Activated CD4-positive, alpha-beta T cell treated with anti-CD3 and anti-CD28 coated beads for 48 hours (primary cell): Measurements from ENCODE around the gene DCUN1D5.

ENCODE experiments used
- DNase-seq: peaks from one replicate; pipeline ENCODE4 v3.0.0-alpha.2; 2020

Gene DCUN1D5

DNA sequence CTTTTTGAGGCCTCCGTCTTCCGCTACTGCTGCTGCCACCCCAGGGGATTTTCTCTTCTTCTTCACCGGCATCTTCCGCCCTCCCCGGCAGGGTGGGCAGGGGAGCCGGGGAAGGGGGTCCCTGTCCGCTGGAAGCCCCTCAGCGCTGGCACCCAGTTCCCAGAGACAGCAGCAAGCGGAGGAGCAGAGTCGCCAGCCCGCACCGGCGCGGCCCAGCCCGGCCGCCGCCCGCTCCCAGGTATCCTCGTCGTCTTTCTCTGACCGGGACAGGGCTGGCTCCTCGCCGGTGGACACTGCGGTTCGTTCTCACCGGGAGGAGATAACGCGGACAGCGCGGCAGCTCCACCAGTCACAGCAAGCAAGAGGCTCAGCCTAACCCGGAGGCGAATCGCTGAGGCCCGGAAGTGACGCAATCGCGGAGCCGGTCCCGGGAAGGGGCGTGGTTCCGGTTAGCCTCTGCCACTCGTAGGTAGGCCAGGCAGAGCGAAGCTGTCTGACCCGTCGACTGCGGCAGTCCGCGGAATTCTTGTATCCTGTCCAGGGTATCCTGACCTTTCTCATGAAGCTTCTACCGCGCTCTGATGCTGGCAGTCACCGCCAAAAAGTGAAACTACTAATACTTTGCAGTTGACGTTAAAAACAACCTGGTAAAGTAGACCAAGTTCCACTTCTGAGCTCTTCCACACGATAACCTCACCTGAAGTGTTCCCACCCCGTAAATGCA, at the start of gene DCUN1D5:
TSS of gene DCUN1D5 (minus strand) at position 360 of the 724 bp plus-strand sequence. CDS start at position 72, 288 bp downstream.
- DNase-seq = peak; percentile 96

DNA sequence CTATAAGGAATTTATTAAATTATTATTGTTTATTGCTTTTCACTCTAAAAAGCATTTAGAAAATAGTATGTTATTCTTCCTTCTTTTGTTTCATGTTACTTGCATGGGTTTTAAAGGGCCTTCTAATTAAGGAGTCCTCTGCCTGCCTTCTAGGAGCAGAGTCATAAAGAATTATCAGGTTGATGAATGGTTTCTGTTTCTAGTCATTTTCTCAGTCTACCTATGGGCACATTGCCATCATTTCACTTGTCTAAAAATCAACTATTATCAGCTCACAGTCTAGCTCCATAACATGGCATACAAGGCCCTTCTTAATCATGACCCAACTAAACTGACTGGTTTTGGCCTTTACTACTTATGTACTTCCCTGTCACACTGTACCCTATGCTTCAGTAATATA, 33.5 kb upstream of the DCUN1D5 start:
- DNase-seq = no peak

DNA sequence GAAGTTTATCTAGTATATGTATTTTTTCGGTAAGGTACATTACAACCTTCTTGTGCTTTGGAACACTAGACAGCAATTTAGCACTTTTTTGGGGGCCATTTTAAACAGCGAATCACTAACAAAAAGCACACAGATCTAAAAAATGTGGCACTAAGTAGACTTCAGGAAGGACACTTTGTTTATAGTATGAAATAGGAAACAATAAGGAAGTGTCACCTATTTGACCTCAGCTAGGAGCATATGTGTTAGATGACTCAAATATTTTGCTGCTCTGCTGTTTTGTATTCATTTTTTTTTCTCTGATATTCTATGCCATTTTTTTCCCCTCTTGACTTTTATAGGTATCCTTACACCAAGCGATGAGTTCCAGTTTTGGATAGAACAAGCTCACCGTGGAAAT, 22.9 kb upstream of the DCUN1D5 start:
- no peak for DNase-seq

DNA sequence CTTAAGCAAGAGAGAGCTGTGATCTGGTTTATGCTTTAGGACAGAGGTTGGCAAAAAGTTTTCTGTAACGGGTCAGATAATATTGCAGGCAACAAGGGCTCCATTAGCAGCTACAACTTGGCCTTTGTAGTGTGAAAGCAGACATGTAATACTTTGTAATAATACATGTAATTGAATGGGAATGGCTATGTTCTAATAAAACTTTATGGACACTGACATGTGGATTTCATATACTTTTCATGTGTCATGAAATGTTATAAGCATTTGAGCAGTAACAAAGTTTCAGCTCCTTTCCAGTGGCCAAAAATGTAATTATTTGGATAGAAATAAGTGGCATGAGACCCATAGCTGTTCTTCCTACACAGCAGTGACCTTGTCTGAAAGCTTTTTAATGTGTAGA, 20.4 kb upstream of the DCUN1D5 start:
- DNase-seq = no peak

DNA sequence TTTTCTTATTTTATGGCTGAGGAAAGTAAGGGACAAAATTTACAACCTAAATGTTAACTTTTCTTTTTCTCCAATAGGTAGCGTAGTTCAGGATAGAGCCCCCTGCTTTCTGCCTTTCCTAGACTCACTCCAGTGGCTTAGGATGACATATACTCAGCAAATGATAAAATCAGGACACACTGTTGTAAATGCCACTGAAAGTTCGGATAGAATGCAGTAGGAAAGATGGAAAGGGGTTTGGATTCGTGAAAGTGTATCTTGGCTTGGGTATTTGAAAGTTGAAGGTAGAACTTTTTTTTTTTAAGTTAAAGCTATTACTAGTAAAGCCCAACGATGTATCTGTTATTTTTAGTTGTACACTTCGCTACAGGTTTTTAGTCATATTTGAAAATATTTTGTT, 19.4 kb upstream of the DCUN1D5 start:
- DNase-seq = no peak

DNA sequence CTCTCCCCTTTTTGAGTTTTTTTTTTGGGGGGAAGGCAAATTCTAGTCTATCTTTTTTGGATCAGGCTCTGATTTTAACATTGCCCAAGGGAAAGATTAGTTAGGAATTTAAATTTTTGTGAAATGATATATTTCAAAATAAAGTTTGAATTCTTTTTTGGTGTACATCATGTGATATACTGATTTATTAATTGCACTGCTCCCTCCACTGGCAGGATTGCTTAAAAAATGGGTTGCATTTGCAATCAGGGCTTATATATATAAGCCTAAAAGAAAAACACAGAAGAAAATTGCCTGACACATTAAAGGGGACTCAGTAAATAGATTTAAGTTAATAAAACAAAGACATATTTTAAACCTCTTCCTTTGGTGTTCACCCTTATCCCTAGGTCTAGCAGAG, 18.4 kb upstream of the DCUN1D5 start:
- DNase-seq = no peak

DNA sequence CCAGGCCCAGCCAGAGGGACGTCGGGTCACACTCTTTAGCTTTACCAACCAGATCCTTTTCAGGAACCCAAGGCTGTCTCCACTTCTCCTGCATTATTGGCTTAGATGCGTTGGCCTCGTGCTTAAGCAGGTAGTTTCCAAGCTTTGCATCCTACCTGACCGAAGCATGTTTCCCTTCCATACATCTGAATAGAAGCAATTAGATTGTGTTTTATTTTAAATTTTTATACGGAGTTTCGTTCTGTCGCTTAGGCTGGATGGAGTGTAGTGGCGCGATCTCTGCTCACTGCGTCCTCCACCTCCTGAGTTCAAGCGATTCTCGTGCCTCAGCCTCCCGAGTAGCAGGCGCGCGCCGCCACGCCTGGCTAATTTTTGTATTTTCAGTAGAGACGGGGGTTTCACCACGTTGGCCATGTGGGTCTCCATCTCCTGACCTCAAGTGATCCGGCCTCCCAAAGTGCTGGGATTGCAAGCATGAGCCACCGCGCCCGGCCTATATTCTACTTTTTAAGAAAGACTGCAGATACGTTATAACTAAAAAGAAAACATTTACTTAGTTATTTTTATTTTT, 17.9 kb upstream of the DCUN1D5 start:
- peak; percentile 6 for DNase-seq

DNA sequence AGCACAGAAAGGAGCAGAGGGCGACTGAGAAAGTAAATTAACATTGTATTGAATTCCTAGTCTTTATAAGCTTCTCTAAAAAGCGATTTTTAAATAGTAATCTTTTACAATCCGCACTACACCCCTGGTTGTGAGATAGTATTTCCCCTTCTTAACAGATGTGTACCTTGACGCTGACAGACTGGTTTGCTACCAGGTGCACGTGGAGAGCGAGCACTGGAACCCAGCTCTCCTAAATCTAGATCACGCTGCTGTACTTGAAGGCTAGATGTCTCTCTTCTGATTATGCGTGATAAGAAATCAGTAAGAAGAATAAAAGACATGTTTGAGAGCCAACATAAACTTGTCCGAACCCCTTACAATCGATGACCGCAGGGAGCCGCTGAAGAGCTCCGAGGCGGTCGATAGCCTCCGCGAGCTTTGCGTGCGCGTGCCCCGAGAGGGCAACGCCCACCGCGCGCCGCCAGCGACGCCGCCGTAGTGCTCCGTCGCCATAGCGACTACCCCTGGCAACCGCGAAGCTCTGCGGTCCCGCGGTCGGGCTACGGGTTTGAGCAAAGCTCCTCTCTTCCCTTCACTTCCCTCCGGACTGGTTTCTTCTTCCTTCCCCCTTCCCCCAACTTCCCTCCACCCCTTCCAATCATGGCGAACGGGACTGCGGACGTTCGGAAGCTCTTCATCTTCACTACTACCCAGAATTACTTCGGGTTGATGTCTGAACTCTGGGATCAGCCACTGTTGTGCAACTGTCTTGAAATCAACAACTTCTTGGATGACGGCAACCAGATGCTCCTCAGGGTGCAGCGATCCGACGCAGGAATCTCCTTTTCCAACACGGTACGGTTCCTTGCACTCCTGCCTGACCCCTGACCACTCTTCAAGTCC, 17.2 kb upstream of the DCUN1D5 start, which contains the start of gene DYNC2H1:
TSS of gene DYNC2H1 (plus strand) at position 494 of the 885 bp plus-strand sequence. CDS start at position 643, 149 bp downstream.
- DNase-seq = peak; percentile 91

DNA sequence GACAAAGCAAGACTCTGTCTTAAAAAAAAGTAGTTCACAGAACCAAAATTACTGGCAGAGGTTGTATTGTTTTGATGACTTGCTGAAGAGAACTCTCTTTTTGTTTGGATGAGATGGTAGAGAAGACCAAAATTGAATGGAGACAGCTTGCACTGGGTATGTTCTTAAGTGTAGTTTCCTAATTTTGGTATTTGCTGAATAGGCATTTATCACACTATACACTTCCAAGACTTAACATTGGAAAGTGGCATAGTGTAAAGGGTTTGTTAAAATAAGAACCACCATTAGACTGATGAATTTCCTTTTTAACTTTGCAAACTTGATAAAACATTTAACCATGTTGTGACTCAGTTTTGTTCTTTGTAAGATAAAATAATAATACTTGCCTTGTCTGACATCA, 5.3 kb upstream of the DCUN1D5 start:
- no peak for DNase-seq

DNA sequence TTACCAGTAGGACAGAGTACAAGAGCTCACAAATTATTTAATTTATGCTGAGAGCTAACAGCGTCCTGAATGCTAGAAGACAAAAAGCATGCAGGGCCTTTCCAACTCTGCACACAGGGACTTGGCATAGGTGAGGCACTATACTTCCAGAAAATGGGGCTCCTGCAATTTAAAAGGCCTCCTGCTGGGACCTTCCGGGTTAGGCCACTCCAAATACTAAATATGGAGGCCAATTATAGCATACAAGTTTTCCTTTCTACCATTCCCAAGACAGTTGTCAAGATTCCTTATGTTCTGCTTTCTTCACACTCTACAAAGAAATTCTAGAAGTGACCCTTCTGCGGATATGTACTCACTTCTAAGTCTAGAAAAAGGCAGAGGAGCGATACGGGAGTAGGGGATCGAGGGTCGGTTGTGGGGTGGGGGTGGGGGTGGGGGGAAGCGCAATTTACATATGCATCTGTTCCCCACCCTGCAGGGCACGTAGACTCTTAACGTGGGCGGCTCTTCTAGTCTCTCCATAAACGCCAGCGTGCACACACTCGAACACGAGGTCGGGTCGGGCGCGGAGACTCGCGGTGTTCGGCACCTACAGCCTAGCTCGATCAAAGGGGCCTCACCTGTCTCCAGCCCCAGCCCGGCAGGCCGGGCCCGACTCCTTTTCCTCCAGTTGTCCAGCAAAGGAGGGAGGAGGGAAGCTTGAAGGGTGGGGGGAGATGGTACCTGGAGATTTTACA, 728 bp downstream of the DCUN1D5 start:
- DNase-seq = peak; percentile 68

DNA sequence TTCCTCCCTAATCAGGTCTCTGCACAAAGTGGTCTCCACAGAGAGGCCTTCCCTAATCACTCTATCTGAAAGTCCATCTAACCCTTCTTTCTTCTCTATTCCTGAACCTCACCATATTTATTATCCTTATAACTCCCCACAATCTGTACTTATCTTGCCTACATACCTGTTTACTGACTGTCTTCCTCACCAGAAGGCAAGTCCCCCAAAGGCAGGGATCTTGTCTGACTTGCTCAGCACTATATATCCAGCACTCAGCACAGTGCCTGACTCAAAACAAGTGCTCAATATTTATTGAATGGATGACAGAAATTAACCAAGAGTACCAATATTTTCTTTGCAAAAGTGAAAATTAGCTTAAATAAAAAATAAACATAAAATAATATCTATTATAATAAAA, 5.5 kb downstream of the DCUN1D5 start:
- DNase-seq = no peak

DNA sequence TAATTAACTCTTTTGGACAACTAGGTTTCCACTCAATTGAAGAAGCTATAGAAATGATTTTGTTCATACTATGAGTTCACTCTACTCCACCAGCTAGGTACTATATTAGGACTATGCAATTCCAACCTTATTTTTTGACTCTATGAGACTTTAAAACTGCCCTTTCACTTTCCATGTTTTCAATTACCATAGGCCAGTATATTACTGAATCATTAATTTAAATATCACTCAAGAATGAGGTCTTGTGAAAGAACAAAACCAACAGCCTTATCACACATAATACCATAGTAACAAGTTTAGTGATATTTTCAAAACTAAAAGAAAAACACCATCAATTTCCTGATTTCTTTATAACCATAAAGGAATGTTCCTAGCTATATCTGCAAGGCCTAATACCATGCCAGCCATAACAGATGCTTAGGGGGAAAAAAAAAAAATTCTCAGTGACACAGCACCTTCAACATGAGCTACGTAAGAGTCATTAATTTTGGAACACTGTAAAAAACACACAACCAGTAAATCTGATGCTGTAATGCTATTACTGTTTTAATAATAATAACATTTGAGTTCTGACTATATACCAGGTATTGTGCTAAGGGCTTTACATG, 6.1 kb downstream of the DCUN1D5 start:
- no peak for DNase-seq

DNA sequence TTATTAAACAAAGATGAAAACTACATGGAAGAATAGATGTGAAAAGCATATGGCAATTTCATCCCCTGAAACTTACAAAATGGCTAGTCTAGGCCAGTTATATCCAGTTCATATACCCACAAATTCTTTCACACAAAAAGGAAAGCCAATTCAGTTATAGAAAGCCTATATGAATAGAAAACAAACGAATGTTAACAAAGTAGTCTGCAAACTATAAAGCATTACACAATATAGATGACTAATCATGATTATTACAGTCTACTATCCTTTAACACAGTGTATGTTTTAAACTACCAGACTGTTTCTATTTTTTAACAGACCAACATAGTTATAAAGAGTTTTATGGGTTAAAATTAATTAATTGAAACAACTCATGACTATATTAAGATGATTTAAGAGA, 12.1 kb downstream of the DCUN1D5 start:
- DNase-seq = no peak

DNA sequence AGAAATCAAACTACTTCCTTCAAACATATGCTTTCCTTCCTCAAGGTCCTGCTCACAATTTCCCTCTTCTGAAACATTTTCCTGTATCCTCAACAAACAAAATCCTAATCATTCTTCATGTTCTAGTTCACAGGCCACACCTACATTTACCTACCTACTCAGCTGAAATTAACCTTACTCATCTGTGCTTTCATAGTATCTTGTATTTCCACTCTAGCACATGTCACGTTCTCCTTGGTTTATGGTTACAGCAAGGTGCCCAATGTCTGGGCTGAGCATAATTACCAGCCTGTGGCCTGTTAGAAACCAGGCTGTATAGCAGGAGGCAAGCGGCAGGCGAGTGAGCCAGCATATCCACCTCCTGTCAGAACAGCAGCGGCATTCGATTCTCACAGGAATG, 13.2 kb downstream of the DCUN1D5 start:
- no peak for DNase-seq

DNA sequence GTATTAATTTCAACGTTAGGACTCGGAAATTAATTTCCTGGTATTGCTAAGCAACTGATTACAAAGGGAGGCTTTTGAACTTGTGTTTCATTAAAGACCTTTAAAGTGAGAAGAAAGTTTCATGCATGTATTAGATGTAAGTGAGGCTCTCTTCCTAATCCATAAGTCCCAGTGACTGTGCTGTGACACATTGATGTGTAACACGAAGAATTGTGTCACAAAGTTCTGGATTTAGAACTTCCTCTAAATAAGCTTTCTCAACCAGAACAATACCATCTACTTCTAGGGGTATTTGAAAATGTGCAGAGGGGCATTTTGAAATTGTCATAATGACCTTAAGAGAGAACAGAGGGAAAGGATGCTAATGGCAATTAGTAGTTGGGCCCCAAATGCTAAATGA, 14.4 kb downstream of the DCUN1D5 start:
- no peak for DNase-seq

DNA sequence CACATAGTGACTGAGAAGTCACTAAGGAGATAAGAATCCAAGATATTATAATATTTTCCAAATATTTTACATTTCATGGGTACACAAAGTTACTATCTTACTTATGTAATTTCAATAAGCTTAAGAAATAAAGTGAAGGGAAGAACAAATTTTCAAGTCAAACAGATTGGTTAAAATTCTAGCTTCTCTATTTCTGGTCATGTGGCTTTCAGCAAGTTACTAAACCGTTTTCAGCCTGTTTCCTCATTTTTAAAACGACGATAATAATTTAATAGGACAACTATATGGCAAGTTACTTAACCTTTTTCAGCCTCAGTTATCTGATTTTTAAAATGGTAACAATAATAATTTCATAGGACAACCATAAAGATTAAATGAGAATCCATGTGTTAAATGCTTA, 15.6 kb downstream of the DCUN1D5 start:
- no peak for DNase-seq

DNA sequence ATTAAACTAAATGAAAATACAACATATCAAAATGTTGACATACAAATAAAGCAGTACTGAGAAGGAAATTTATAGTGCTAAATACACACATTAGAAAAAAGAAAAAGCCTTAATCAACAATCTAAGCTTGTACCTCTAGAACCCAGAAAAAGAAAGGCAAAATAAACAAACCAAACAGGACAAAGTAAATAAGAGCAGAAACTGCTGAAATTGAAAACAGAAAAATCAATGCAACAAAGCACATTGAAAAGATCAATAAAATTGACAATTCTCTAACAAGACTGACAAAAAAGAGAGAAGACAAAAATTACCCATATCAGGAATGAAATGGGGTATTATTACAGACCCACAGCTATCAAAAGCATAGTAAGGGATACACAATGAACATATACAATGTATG, 21.0 kb downstream of the DCUN1D5 start:
- no peak for DNase-seq

DNA sequence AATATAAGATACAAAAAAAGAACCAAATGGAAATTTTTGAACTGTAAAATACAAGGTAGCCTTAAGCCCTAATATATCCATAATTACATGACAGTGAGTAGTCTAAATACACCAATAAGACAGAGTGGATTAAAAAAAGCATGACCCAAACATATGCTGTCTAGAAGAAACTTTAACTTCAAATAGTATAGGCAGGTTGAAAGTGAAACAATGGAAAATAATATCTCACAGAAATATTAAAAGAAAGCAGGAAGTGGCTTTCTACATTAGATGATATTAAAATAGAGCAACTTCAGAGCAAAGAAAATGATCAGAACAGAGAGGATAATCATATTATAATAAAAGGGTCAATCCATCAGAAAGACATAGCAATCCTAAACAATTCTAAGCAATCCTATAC, 21.8 kb downstream of the DCUN1D5 start:
- DNase-seq = no peak

DNA sequence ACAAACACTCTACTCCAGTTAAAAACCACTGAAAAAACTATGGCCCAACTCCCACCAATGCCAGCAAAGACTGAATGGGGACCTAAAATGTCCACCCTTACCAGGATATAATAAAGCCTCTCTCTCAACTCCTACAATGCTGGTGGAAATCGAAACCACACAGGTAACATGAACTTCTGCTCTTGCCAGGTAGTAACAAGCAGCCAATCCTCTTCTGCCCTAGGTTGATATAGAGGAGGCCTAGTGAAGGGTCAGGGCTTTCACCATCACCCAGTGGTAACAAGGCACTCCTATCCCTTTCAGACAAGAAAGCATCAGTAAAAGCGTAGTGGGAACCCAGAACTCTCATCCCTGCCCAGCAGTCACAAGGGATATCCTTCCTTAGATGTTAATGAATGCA, 22.6 kb downstream of the DCUN1D5 start:
- DNase-seq = no peak

DNA sequence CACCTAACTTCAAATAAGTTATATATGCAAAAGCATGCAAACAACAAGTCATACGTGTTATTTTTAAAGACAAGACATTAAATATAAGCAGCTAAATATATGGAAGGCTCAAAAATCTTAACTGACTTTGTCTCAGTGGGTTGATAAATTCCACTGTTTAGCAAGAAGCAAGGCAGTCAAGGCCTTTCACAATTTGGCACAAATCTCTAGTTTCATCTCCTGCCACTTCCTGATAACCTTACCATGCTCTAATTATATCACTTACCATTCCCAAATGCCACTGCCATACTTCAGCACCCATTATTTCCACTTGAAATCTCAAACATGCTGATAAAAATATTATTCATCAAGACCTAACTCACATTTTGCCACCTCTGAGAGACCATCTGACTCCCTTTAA, 24.8 kb downstream of the DCUN1D5 start:
- DNase-seq = no peak

DNA sequence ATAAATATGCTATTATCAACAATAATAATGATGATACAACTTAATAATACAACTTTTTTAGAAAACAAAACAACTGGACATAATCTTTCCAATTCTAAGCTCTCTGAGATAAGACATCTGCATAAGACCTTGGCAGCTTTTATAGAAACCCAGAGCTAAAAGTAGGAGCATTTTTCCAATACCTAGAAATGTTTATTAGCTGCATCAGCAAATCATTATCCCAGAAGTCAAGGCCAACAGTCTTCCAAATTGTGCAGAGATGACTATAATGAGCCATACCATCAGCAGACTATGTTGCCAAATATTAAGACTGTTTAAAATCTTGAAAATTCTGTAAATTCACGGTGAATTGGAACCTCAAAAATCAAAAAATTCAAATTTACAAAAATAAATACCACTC, 30.3 kb downstream of the DCUN1D5 start:
- DNase-seq = no peak

DNA sequence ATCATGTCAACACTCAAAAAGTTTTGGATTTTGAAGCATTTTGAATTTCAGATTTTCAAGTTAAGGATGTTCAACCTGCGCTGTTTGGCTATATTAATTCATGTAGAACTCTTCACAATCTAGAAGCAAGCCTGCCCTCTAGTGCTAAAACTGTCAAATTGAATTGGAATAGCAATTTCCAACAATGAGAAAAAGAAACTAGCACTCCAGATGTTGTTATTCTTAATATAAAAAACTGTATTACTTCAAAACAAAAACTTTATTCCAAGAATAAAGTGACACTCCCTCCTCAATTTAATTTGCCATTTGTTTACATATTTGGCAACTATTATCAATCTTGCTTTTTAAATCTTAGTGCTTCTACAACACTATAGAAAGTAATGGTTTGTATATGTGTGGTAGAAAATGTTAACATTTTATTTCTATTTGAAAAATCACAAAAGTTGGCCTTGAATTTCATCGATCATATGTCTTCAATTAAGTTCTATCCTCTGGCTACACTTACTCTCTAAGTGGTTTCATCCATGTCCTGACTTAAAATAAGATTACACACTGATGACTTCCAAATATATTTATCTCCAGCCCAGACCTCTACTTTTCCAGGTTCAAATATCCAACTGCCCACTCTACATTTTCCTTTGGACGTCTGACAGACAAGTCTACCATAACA, 36.6 kb downstream of the DCUN1D5 start:
- no peak for DNase-seq
